ENCODE measurements around the gene DOCK4.
"Not testable (repeated sequence)": the region's sequence is repeated elsewhere in the genome, so short reads cannot be mapped to it uniquely, and the experiment has no call there.

DNA sequence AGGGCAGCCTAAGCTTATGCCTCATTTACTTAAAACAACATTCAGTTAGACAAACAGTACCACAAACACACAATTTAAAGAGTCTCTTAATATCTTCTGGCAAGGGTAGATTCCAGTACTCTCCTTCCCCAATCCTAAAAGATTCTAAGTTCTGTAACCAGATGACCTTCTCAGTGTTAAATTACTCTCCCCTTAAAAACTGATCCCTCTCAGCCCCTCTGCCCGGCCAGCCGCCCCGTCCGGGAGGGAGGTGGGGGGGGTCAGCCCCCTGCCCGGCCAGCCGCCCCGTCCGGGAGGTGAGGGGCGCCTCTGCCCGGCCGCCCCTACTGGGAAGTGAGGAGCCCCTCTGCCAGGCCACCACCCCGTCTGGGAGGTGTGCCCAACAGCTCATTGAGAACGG is 78.2 kb downstream of the DOCK4 start:
- TF ChIP-seq, protein P1, sequence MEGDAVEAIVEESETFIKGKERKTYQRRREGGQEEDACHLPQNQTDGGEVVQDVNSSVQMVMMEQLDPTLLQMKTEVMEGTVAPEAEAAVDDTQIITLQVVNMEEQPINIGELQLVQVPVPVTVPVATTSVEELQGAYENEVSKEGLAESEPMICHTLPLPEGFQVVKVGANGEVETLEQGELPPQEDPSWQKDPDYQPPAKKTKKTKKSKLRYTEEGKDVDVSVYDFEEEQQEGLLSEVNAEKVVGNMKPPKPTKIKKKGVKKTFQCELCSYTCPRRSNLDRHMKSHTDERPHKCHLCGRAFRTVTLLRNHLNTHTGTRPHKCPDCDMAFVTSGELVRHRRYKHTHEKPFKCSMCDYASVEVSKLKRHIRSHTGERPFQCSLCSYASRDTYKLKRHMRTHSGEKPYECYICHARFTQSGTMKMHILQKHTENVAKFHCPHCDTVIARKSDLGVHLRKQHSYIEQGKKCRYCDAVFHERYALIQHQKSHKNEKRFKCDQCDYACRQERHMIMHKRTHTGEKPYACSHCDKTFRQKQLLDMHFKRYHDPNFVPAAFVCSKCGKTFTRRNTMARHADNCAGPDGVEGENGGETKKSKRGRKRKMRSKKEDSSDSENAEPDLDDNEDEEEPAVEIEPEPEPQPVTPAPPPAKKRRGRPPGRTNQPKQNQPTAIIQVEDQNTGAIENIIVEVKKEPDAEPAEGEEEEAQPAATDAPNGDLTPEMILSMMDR (conservative IDR thresholded peaks at IDR 0.05): not testable (repeated sequence)
- not testable (repeated sequence) for TF ChIP-seq ZFX (IDR thresholded peaks at IDR 0.05)

All from C4-2B (cell line).